Spleen (tissue), 7 donors: ENCODE results near the gene YAP1.

Experiments
- CTCF ChIP-seq, 11 experiments: fragments of 200-600 bp in 7 of 11; fragments of 450-650 bp in 4 of 11; sonication (generic) in 4 of 11; IDR thresholded peaks in 8 of 11; conservative IDR thresholded peaks in 3 of 11; 1 replicate in 7 of 11; 2 replicates in 4 of 11; pipeline versions ENCODE4 v1.4.0 to v1.8.0; 2016 to 2021; ENCODE audit warnings: antibody characterized with exemption in 11 of 11, inconsistent platforms in 4 of 11, mild to moderate bottlenecking in 1 of 11
- POLR2A ChIP-seq, 3 donors: fragments of 450-650 bp; IDR thresholded peaks; one replicate each; pipeline ENCODE4 v1.5.1; 2017; ENCODE audit warnings: antibody characterized with exemption in 3 of 3, mild to moderate bottlenecking in 1 of 3
- donor health status: DM: no; HTN: no; CAD: no; lungs with moderate emphysema.
- donor health status: DM: no; HTN: no; CAD: no.
- donor health status: DM: no; HTN: no; CAD: no.

GRCh38 chr11:102166175-102167064 lies 56.2 kb downstream of the YAP1 start:
- TF ChIP-seq POLR2A (IDR thresholded peaks at IDR 0.05) (no peak), CTCF (IDR thresholded peaks at IDR 0.05 in 8 of 11, conservative IDR thresholded peaks at IDR 0.05 in 3 of 11) (no peak)
